MM.1S (cell line): ENCODE measurements around the gene ATP6V1G2.

Source experiments
- DNase-seq: peaks from one replicate; pipeline ENCODE4 v3.0.0-alpha.2; 2015
- H2AFZ ChIP-seq: fragments of 300-600 bp; sonication (generic); 2 replicates; pipeline ENCODE4 v1.6.0; 2016; ENCODE audit warnings: antibody characterized with exemption, low read length
- H3F3A ChIP-seq: fragments of 300-600 bp; sonication (generic); 2 replicates; pipeline ENCODE4 v1.6.1; 2016; ENCODE audit warnings: mild to moderate bottlenecking, antibody characterized with exemption, low read length, moderate library complexity, mixed read lengths; ENCODE audit not compliant: insufficient read depth
- H3K27ac ChIP-seq: fragments of 300-600 bp; sonication (generic); 2 replicates; pipeline ENCODE4 v1.5.1; 2016; ENCODE audit warnings: mild to moderate bottlenecking, low read length
- H3K27me3 ChIP-seq: fragments of 300-600 bp; sonication (generic); replicated peaks from 2 replicates; pipeline ENCODE4 v1.6.0; 2016; ENCODE audit warnings: low read length; ENCODE audit not compliant: insufficient read depth
- H3K36me3 ChIP-seq: fragments of 300-600 bp; sonication (generic); replicated peaks from 2 replicates; pipeline ENCODE4 v1.6.1; 2016; ENCODE audit warnings: mild to moderate bottlenecking, low read length, mixed read lengths; ENCODE audit not compliant: insufficient read depth
- H3K4me1 ChIP-seq: fragments of 300-600 bp; sonication (generic); 2 replicates; pipeline ENCODE4 v1.6.1; 2016; ENCODE audit warnings: low read length, mixed read lengths
- H3K4me2 ChIP-seq: fragments of 300-600 bp; sonication (generic); 2 replicates; pipeline ENCODE4 v1.6.0; 2016; ENCODE audit warnings: low read depth, low read length
- H3K4me3 ChIP-seq: fragments of 300-600 bp; sonication (generic); 2 replicates; pipeline ENCODE4 v1.5.1; 2016; ENCODE audit warnings: low read length, mixed read lengths
- H3K79me2 ChIP-seq: fragments of 300-600 bp; sonication (generic); 2 replicates; pipeline ENCODE4 v1.6.1; 2016; ENCODE audit warnings: mixed run types, low read length, mixed read lengths
- H3K9ac ChIP-seq: fragments of 300-600 bp; sonication (generic); 2 replicates; pipeline ENCODE4 v1.6.1; 2016; ENCODE audit warnings: low read length, mixed read lengths
- H3K9me2 ChIP-seq: fragments of 300-600 bp; sonication (generic); replicated peaks from 2 replicates; pipeline ENCODE4 v1.6.1; 2016; ENCODE audit warnings: mild to moderate bottlenecking, low read length, mixed read lengths; ENCODE audit not compliant: insufficient read depth
- H3K9me3 ChIP-seq: fragments of 300-600 bp; sonication (generic); replicated peaks from 2 replicates; pipeline ENCODE4 v1.6.1; 2016; ENCODE audit warnings: mild to moderate bottlenecking, low read length, mixed read lengths; ENCODE audit not compliant: insufficient read depth
- H4K20me1 ChIP-seq: fragments of 300-600 bp; sonication (generic); 2 replicates; pipeline ENCODE4 v1.6.1; 2016; ENCODE audit warnings: mild to moderate bottlenecking, low read length, moderate library complexity, mixed read lengths; ENCODE audit not compliant: insufficient read depth
- CTCF ChIP-seq: fragments of 300-600 bp; sonication (generic); IDR thresholded peaks from 2 replicates; pipeline ENCODE4 v1.5.1; 2016; ENCODE audit warnings: antibody characterized with exemption, low read length, mixed read lengths
- EZH2 ChIP-seq: fragments of 300-600 bp; sonication (generic); optimal IDR thresholded peaks from 2 replicates; pipeline ENCODE3; 2017; ENCODE audit warnings: low read depth, mild to moderate bottlenecking, antibody characterized with exemption, low read length, mixed read lengths
- EZH2phosphoT487 ChIP-seq: fragments of 300-600 bp; sonication (generic); IDR thresholded peaks from 2 replicates; pipeline ENCODE4 v1.6.1; 2018; ENCODE audit warnings: antibody characterized with exemption, low read length

The ATP6V1G2 gene

GRCh38 chr6:31544676-31545075, 1.7 kb downstream of the ATP6V1G2 start:
- no peak overlapping the region for H3K9ac ChIP-seq
- H4K20me1 ChIP-seq: peaks cover 13% of the 10 kb centered on the region
- H3K9me2 ChIP-seq: no peaks in the 10 kb centered on the region
- DNase-seq: no peak
- peaks cover 39% of the 10 kb centered on the region for H3K79me2 ChIP-seq
- peaks cover 8% of the 10 kb centered on the region for H3K36me3 ChIP-seq
- H3F3A ChIP-seq: peaks cover 20% of the 10 kb centered on the region
- no peaks in the 10 kb centered on the region for H3K9me3 ChIP-seq
- H3K27ac ChIP-seq: no peak overlapping the region
- H3K4me3 ChIP-seq: no peak overlapping the region
- H3K4me2 ChIP-seq: no peak overlapping the region
- peaks cover 17% of the 10 kb centered on the region for H3K4me1 ChIP-seq
- H3K27me3 ChIP-seq: no peaks in the 10 kb centered on the region
- H2AFZ ChIP-seq: no peak overlapping the region
- TF ChIP-seq CTCF: no peak
- TF ChIP-seq EZH2: no peak
- TF ChIP-seq EZH2phosphoT487: no peak

- H3K4me1 ChIP-seq: peaks cover 27% of the 10 kb centered on the region
These were observed 2.8 kb downstream of the ATP6V1G2 start for GRCh38 chr6:31543639-31544038.

GRCh38 chr6:31541658-31542521, 4.5 kb downstream of the ATP6V1G2 start, which contains the start of gene DDX39B:
Gene DDX39B (minus strand): TSS chr6:31542003. CDS start chr6:31540532, 1,471 bp downstream.
- H2AFZ ChIP-seq: peak within 1 kb of the TSS; percentile 65
- peak within 1 kb of the TSS; percentile 99 for H3K4me2 ChIP-seq
- peak within 1 kb of the TSS; percentile 87 for H3K27ac ChIP-seq
- peak within 1 kb of the TSS; percentile 89 for H3K9ac ChIP-seq
- no peaks in the 10 kb centered on the region for H3K9me2 ChIP-seq
- peaks cover 26% of the 10 kb centered on the region for H3K4me1 ChIP-seq
- H3K9me3 ChIP-seq: no peaks in the 10 kb centered on the region
- H3F3A ChIP-seq: peaks cover 16% of the 10 kb centered on the region
- peak; percentile 96 for DNase-seq
- no peaks in the 10 kb centered on the region for H3K27me3 ChIP-seq
- H3K36me3 ChIP-seq: peaks cover 13% of the 10 kb centered on the region
- TF ChIP-seq EZH2 (no peak), CTCF (no peak), EZH2phosphoT487 (no peak)
- H3K4me3 ChIP-seq: peak within 1 kb of the TSS; percentile 89
- H4K20me1 ChIP-seq: peaks cover 35% of the 10 kb centered on the region
- H3K79me2 ChIP-seq: peaks cover 61% of the 10 kb centered on the region

More at GRCh38 chr6:31543639-31544038, 2.8 kb downstream of the ATP6V1G2 start:
- Histone ChIP-seq H2AFZ (no peak overlapping the region), H3K9me3 (no peaks in the 10 kb centered on the region), H3K4me2 (no peak overlapping the region), H4K20me1 (peaks cover 24% of the 10 kb centered on the region), H3K4me3 (no peak overlapping the region), H3F3A (peaks cover 20% of the 10 kb centered on the region), H3K27me3 (no peaks in the 10 kb centered on the region), H3K9ac (no peak overlapping the region), H3K79me2 (peaks cover 50% of the 10 kb centered on the region), H3K27ac (no peak overlapping the region), H3K36me3 (peaks cover 9% of the 10 kb centered on the region), H3K9me2 (no peaks in the 10 kb centered on the region)
- DNase-seq: no peak
- no peak for TF ChIP-seq CTCF
- TF ChIP-seq EZH2phosphoT487: no peak
- TF ChIP-seq EZH2: no peak
